NCI-H2029 (cell line): Measurements from ENCODE around the gene PCSK1.
A peak's percentile ranks its signal among the peaks of the same experiment; 100 is the strongest.
"Not testable (repeated sequence)": the region's sequence is repeated elsewhere in the genome, so short reads cannot be mapped to it uniquely, and the experiment has no call there.

Experiments
- DNase-seq: peaks from one replicate; lab custom pipeline; 2025; lab: John Stamatoyannopoulos, UW

Gene PCSK1

DNA sequence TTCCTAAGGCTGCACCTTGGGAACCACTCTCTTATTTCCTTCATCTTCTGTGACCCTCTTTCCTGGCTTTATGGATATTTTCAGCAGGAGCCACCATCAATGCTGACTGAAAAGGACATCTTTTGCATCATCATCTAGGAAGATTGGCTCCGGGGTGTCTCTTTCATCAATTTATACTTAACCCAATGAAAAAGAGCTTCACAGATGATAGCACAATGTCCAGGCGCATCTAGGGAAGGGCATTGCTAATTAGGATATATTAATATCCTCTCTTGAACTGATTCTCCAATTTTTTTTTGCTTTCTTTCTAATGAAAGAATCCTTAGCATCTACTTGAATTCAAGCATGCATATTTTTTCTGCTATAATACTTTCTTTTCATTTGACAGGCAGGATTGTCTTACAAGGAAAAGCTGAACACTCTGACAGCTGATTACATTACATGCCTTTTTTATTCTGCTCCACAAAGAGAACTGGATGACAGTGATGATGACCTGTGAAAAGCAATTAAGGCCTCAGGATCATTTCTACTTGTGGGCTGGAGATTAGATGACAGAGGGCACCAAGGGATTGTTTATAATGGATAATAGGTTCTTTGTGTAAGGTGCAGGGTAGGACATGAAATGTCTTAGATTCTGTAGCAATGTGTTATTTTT, 60.2 kb downstream of the PCSK1 start:
- DNase-seq = no peak

DNA sequence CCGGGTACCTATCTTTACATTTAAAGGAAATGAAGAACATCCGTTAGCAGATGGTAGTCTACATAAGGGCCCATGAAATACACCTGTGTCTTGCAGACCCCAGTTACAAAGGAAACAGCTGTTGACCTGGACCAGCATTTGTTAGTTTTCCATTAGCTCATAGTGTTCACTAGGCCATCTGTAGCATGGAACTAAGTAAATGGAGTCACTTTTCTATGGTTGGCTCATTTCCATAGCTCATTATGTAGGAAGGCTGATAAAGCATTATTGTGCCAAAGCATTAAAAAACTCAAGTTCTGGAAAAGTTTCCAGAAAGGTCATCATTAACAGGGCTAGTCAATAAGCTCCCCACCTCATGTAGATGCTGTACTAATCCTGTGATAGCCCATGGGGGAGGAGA, 62.1 kb downstream of the PCSK1 start:
- DNase-seq = peak; percentile 31

- DNase-seq = not testable (repeated sequence)
Observed at GRCh38 chr5:96367337-96367736, 65.7 kb downstream of the PCSK1 start.

- no peak for DNase-seq
Observed at GRCh38 chr5:96354237-96354636, 78.8 kb downstream of the PCSK1 start.

- DNase-seq = no peak
Observed at GRCh38 chr5:96353220-96353619, 79.8 kb downstream of the PCSK1 start.

GRCh38 chr5:96350678-96351077, 82.4 kb downstream of the PCSK1 start:
- DNase-seq = no peak

DNA sequence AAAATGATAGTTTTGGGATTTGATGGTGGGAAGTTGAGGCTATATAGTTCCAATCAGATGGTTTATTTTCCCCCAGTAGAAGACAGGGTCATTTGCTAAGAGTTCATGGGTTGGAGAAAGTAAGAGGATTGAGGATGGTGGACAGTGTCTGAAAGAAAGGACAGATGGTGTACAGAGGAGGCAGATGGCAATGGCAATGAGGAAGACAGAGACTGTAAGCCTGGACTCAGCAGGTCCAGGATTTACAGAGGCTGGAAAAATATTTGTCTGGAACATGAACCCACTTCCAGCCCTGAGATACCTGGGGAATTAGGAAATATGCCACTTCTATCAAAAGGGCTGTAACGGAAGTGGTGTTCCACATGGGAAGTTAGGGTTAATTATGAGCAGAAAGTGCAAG, 84.5 kb downstream of the PCSK1 start:
- no peak for DNase-seq

- DNase-seq = no peak
Observed at GRCh38 chr5:96347502-96348292, 85.4 kb downstream of the PCSK1 start.

GRCh38 chr5:96344678-96345577, 88.1 kb downstream of the PCSK1 start:
- peak; percentile 92 for DNase-seq

- DNase-seq = no peak
Observed at GRCh38 chr5:96343094-96343493, 90.0 kb downstream of the PCSK1 start.

DNA sequence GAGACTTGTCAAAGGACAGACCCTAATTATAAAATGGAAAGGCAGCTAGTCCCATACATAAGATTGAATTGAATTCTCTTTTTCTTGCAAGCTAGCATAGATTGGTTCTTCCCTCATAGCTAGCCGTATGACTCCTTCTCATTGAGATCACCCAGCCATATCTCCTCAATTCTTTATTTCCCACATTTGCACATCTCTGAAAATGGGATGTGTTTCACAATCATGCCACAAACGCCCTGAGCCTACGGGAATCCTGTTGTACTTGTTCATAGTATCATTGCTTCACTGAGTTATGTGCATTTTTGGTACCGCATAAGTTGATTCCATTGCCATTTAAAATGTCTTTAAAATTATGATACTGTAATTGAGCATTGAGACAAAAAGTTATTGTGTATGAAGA, 90.5 kb downstream of the PCSK1 start:
- no peak for DNase-seq
